Measurements from ENCODE around the gene LGALS3BP.
"Not testable (repeated sequence)": the region's sequence is repeated elsewhere in the genome, so short reads cannot be mapped to it uniquely, and the experiment has no call there.

The LGALS3BP gene

GRCh38 chr17:78966910-78967600 lies 12.7 kb downstream of the LGALS3BP start:
- peaks cover 7% of the 10 kb centered on the region for H3K4me1 ChIP-seq (ENCODE audit: control insufficient read depth, insufficient read depth, low read length, poor library complexity, severe bottlenecking)
- WGBS, 2 experiments (ENCODE audit: insufficient coverage in 2 of 2): 84 to 90% methylated on average over 22 of the region's 23 CpGs

GRCh38 chr17:78966123-78966813 lies 13.5 kb downstream of the LGALS3BP start:
- H3K27ac ChIP-seq (ENCODE audit: low read depth, low read length, severe bottlenecking): no peak overlapping the region
- H3K4me3 ChIP-seq (ENCODE audit: extremely low read depth, insufficient read depth, low read length, poor library complexity, severe bottlenecking): no peak overlapping the region
- no peaks in the 10 kb centered on the region for H3K36me3 ChIP-seq (ENCODE audit: control insufficient read depth, insufficient read depth, low read length)
- 86 to 92% methylated on average over 23 to 24 of the region's 26 CpGs for WGBS, 2 experiments (ENCODE audit: insufficient coverage in 2 of 2)
- no peaks in the 10 kb centered on the region for H3K9me3 ChIP-seq (ENCODE audit: control insufficient read depth, low read length)
- H3K4me1 ChIP-seq (ENCODE audit: control insufficient read depth, insufficient read depth, low read length, poor library complexity, severe bottlenecking): peaks cover 3% of the 10 kb centered on the region

More at GRCh38 chr17:78966910-78967600, 12.7 kb downstream of the LGALS3BP start:
- Histone ChIP-seq H3K27ac (ENCODE audit: low read depth, low read length, severe bottlenecking) (no peak overlapping the region), H3K36me3 (ENCODE audit: control insufficient read depth, insufficient read depth, low read length) (no peaks in the 10 kb centered on the region), H3K9me3 (ENCODE audit: control insufficient read depth, low read length) (no peaks in the 10 kb centered on the region), H3K4me3 (ENCODE audit: extremely low read depth, insufficient read depth, low read length, poor library complexity, severe bottlenecking) (no peak overlapping the region)

- WGBS, 2 experiments (ENCODE audit: insufficient coverage in 2 of 2): 87 to 88% methylated on average over 5 to 8 of the region's 8 CpGs
These were observed 14.2 kb downstream of the LGALS3BP start for GRCh38 chr17:78965491-78965924.

GRCh38 chr17:78963378-78963777 lies 16.3 kb downstream of the LGALS3BP start:
- no peaks in the 10 kb centered on the region for H3K36me3 ChIP-seq (ENCODE audit: control insufficient read depth, insufficient read depth, low read length)
- 92 to 96% methylated on average over 5 of the region's 6 CpGs for WGBS, 2 experiments (ENCODE audit: insufficient coverage in 2 of 2)
- no peaks in the 10 kb centered on the region for H3K9me3 ChIP-seq (ENCODE audit: control insufficient read depth, low read length)
- peaks cover 6% of the 10 kb centered on the region for H3K4me1 ChIP-seq (ENCODE audit: control insufficient read depth, insufficient read depth, low read length, poor library complexity, severe bottlenecking)
- H3K4me3 ChIP-seq (ENCODE audit: extremely low read depth, insufficient read depth, low read length, poor library complexity, severe bottlenecking): no peak overlapping the region
- no peak overlapping the region for H3K27ac ChIP-seq (ENCODE audit: low read depth, low read length, severe bottlenecking)

More at GRCh38 chr17:78965491-78965924, 14.2 kb downstream of the LGALS3BP start:
- no peaks in the 10 kb centered on the region for H3K9me3 ChIP-seq (ENCODE audit: control insufficient read depth, low read length)
- no peaks in the 10 kb centered on the region for H3K4me1 ChIP-seq (ENCODE audit: control insufficient read depth, insufficient read depth, low read length, poor library complexity, severe bottlenecking)
- no peak overlapping the region for H3K4me3 ChIP-seq (ENCODE audit: extremely low read depth, insufficient read depth, low read length, poor library complexity, severe bottlenecking)
- no peak overlapping the region for H3K27ac ChIP-seq (ENCODE audit: low read depth, low read length, severe bottlenecking)
- H3K36me3 ChIP-seq (ENCODE audit: control insufficient read depth, insufficient read depth, low read length): no peaks in the 10 kb centered on the region

- H3K27ac ChIP-seq (ENCODE audit: low read depth, low read length, severe bottlenecking); H3K4me1 ChIP-seq (ENCODE audit: control insufficient read depth, insufficient read depth, low read length, poor library complexity, severe bottlenecking); H3K9me3 ChIP-seq (ENCODE audit: control insufficient read depth, low read length); H3K4me3 ChIP-seq (ENCODE audit: extremely low read depth, insufficient read depth, low read length, poor library complexity, severe bottlenecking); H3K36me3 ChIP-seq (ENCODE audit: control insufficient read depth, insufficient read depth, low read length): not testable (repeated sequence)
- 96 to 99% methylated on average over 7 of the region's 8 CpGs for WGBS, 2 experiments (ENCODE audit: insufficient coverage in 2 of 2)
These were observed 16.8 kb downstream of the LGALS3BP start for GRCh38 chr17:78962984-78963348.

GRCh38 chr17:78962345-78962983 lies 17.3 kb downstream of the LGALS3BP start:
- WGBS, 2 experiments (ENCODE audit: insufficient coverage in 2 of 2): 89 to 91% methylated on average over 18 to 19 of the region's 19 CpGs
- Histone ChIP-seq H3K36me3 (ENCODE audit: control insufficient read depth, insufficient read depth, low read length) (no peaks in the 10 kb centered on the region), H3K27ac (ENCODE audit: low read depth, low read length, severe bottlenecking) (no peak overlapping the region), H3K4me3 (ENCODE audit: extremely low read depth, insufficient read depth, low read length, poor library complexity, severe bottlenecking) (no peak overlapping the region), H3K4me1 (ENCODE audit: control insufficient read depth, insufficient read depth, low read length, poor library complexity, severe bottlenecking) (peaks cover 8% of the 10 kb centered on the region), H3K9me3 (ENCODE audit: control insufficient read depth, low read length) (no peaks in the 10 kb centered on the region)

- 96 to 98% methylated on average over 3 of the region's 4 CpGs for WGBS, 2 experiments (ENCODE audit: insufficient coverage in 2 of 2)
- H3K4me1 ChIP-seq (ENCODE audit: control insufficient read depth, insufficient read depth, low read length, poor library complexity, severe bottlenecking): peaks cover 8% of the 10 kb centered on the region
- H3K9me3 ChIP-seq (ENCODE audit: control insufficient read depth, low read length): no peaks in the 10 kb centered on the region
These were observed 18.2 kb downstream of the LGALS3BP start for GRCh38 chr17:78961571-78961970.

GRCh38 chr17:78960928-78961327 lies 18.8 kb downstream of the LGALS3BP start:
- no peak overlapping the region for H3K27ac ChIP-seq (ENCODE audit: low read depth, low read length, severe bottlenecking)
- 92 to 100% methylated on average over 2 to 3 of the region's 5 CpGs for WGBS, 2 experiments (ENCODE audit: insufficient coverage in 2 of 2)

More at GRCh38 chr17:78961571-78961970, 18.2 kb downstream of the LGALS3BP start:
- no peak overlapping the region for H3K27ac ChIP-seq (ENCODE audit: low read depth, low read length, severe bottlenecking)
- no peaks in the 10 kb centered on the region for H3K36me3 ChIP-seq (ENCODE audit: control insufficient read depth, insufficient read depth, low read length)
- no peak overlapping the region for H3K4me3 ChIP-seq (ENCODE audit: extremely low read depth, insufficient read depth, low read length, poor library complexity, severe bottlenecking)

GRCh38 chr17:78959803-78960202 lies 19.9 kb downstream of the LGALS3BP start:
- H3K4me1 ChIP-seq (ENCODE audit: control insufficient read depth, insufficient read depth, low read length, poor library complexity, severe bottlenecking): peaks cover 8% of the 10 kb centered on the region
- H3K9me3 ChIP-seq (ENCODE audit: control insufficient read depth, low read length): no peaks in the 10 kb centered on the region
- H3K4me3 ChIP-seq (ENCODE audit: extremely low read depth, insufficient read depth, low read length, poor library complexity, severe bottlenecking): no peak overlapping the region
- no peaks in the 10 kb centered on the region for H3K36me3 ChIP-seq (ENCODE audit: control insufficient read depth, insufficient read depth, low read length)
- WGBS, 2 experiments (ENCODE audit: insufficient coverage in 2 of 2): 91 to 95% methylated on average over 12 of the region's 12 CpGs
- H3K27ac ChIP-seq (ENCODE audit: low read depth, low read length, severe bottlenecking): no peak overlapping the region

More at GRCh38 chr17:78960928-78961327, 18.8 kb downstream of the LGALS3BP start:
- Histone ChIP-seq H3K9me3 (ENCODE audit: control insufficient read depth, low read length) (no peaks in the 10 kb centered on the region), H3K36me3 (ENCODE audit: control insufficient read depth, insufficient read depth, low read length) (no peaks in the 10 kb centered on the region), H3K4me3 (ENCODE audit: extremely low read depth, insufficient read depth, low read length, poor library complexity, severe bottlenecking) (no peak overlapping the region), H3K4me1 (ENCODE audit: control insufficient read depth, insufficient read depth, low read length, poor library complexity, severe bottlenecking) (peaks cover 8% of the 10 kb centered on the region)

GRCh38 chr17:78958641-78959127 lies 21.0 kb downstream of the LGALS3BP start:
- H3K36me3 ChIP-seq (ENCODE audit: control insufficient read depth, insufficient read depth, low read length): no peaks in the 10 kb centered on the region
- peak overlapping the region; percentile 13 for H3K27ac ChIP-seq (ENCODE audit: low read depth, low read length, severe bottlenecking)
- H3K9me3 ChIP-seq (ENCODE audit: control insufficient read depth, low read length): no peaks in the 10 kb centered on the region
- H3K4me1 ChIP-seq (ENCODE audit: control insufficient read depth, insufficient read depth, low read length, poor library complexity, severe bottlenecking): peaks cover 8% of the 10 kb centered on the region
- H3K4me3 ChIP-seq (ENCODE audit: extremely low read depth, insufficient read depth, low read length, poor library complexity, severe bottlenecking): no peak overlapping the region
- 86 to 94% methylated on average over 7 of the region's 7 CpGs for WGBS, 2 experiments (ENCODE audit: insufficient coverage in 2 of 2)

All from mesodermal cell (in vitro differentiated cells).